ENCODE measurements around the gene LOXL1. TPM values are rescaled to one million over a fixed set of nuclear protein-coding genes. Genes with fewer than 3 reads are reported as not detected.

LOXL1 gene
- total RNA-seq, 1 donor from 2014 or later: 31.9 TPM

DNA sequence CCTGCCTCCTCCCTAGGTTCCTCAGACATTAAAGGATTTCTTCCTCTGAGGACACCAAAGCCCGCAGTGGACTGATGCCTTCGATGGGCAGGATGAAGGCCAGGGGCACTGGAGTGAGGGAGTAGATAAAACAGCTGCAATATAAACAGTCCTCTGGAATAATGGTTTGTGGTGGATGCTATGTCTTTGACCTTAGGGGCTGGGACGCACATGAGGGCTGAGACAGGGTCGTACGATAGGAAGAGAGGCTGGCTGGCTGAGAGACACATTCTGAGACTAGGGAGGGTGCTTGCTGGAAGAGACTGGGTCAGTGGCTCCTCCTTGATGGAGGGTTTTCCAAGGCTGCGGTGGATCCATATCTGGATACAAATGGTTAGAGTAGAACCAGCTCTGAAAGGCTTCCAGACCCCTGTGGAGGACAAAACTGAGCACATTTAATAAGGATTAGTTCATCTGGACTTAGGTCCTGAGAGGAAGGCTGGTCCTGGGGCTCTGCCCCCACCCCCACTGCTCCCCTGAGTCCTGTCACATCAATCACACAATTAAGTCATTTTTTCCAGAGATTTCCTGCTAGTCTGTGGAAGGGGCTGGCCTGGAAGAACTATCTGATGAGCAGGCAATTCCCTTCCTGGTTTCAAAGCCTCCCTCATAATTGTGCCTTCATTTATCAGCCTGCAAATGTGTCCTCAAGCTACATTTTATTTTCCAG, 37.1 kb upstream of the LOXL1 start:
- no peak overlapping the region for H3K27ac ChIP-seq (replicated peaks)
- no peaks in the 10 kb centered on the region for H3K4me1 ChIP-seq
- peaks cover 7% of the 10 kb centered on the region for H3K9me3 ChIP-seq (replicated peaks)
- no peak for DNase-seq
- peaks cover 9% of the 10 kb centered on the region for H3K27me3 ChIP-seq (ENCODE audit: low read depth)
- TF ChIP-seq, protein P1, sequence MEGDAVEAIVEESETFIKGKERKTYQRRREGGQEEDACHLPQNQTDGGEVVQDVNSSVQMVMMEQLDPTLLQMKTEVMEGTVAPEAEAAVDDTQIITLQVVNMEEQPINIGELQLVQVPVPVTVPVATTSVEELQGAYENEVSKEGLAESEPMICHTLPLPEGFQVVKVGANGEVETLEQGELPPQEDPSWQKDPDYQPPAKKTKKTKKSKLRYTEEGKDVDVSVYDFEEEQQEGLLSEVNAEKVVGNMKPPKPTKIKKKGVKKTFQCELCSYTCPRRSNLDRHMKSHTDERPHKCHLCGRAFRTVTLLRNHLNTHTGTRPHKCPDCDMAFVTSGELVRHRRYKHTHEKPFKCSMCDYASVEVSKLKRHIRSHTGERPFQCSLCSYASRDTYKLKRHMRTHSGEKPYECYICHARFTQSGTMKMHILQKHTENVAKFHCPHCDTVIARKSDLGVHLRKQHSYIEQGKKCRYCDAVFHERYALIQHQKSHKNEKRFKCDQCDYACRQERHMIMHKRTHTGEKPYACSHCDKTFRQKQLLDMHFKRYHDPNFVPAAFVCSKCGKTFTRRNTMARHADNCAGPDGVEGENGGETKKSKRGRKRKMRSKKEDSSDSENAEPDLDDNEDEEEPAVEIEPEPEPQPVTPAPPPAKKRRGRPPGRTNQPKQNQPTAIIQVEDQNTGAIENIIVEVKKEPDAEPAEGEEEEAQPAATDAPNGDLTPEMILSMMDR (IDR thresholded peaks at IDR 0.05; ENCODE audit: borderline replicate concordance): no peak
- H3K4me3 ChIP-seq: no peak overlapping the region
- intact Hi-C loops (cut with micrococcal nuclease): no loop called here
- H3K36me3 ChIP-seq: no peaks in the 10 kb centered on the region

DNA sequence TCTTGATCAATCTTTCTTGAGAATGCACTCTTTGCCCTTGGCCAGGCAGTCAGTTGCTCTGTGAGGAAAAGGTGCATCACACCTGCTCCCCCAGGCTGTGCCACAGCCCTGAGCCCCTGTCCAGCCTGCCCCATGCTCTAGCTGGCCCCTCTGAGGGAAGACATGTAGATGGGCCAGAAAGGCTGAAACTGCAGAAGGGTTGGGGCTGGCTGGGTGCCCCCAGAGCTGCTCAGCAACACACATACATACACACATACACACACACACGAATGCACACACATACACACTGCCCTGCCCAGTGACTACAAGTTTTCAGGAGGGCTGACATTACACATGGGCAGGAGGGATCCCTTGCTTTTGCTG, 36.5 kb upstream of the LOXL1 start:
- Histone ChIP-seq H3K36me3 (no peaks in the 10 kb centered on the region), H3K27me3 (ENCODE audit: low read depth) (peaks cover 8% of the 10 kb centered on the region), H3K4me1 (no peaks in the 10 kb centered on the region), H3K4me3 (no peak overlapping the region), H3K9me3 (replicated peaks) (peaks cover 7% of the 10 kb centered on the region), H3K27ac (replicated peaks) (no peak overlapping the region)
- DNase-seq: no peak
- intact Hi-C loops (cut with micrococcal nuclease): no loop called here
- TF ChIP-seq, protein P1 (IDR thresholded peaks at IDR 0.05; ENCODE audit: borderline replicate concordance): no peak

DNA sequence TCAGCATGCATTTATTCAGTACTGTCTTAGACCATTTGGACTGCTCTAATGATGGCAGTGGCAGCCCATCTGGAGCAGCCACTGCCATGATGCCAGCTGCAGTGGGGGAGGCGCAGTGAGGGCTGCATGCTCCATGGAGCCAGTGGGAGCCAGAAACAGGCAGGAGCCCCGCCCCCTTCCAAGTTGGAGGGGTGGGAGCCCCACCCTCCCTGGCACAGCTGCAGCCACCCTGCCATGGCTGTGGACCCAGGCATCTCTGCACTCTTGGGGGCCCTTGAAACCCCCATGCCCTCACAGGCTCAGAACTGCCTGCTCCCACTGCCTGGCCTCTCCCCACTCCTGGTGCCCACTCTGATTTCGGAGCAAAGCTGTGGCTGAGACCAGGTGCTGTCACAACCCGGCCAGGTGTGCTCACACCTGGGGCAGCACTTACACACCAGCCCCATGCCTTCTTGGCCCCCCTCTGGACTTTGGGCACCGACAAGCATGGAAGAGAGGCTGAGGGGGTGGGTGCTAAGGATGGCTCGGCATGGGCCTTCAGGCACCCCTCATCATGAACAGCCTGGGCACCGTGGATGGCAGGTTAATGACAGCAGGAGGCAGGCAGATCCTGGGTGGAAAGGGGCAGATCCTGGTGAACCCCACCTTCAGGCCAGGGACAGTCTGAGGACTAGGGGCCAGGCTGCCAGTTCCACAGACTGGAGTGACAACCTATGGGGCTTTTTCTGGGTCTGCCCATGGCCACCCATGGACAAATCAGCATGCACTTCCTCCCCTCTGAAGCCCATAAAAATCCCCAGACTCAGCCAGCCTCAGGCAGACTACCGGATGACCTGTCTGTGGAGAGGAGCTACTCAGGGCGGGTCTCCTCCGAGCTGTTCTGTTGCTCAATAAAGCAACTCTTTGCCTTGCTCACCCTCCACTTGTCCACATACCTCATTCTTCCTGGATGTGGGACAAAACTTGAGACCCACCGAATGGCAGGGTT, 34.6 kb upstream of the LOXL1 start:
- intact Hi-C loops (cut with micrococcal nuclease): no loop called here
- no peak overlapping the region for H3K4me3 ChIP-seq
- H3K9me3 ChIP-seq (replicated peaks): peaks cover 7% of the 10 kb centered on the region
- H3K36me3 ChIP-seq: no peaks in the 10 kb centered on the region
- H3K27ac ChIP-seq (replicated peaks): no peak overlapping the region
- H3K27me3 ChIP-seq (ENCODE audit: low read depth): peaks cover 8% of the 10 kb centered on the region
- TF ChIP-seq, protein P1 (IDR thresholded peaks at IDR 0.05; ENCODE audit: borderline replicate concordance): no peak
- no peak for DNase-seq
- no peaks in the 10 kb centered on the region for H3K4me1 ChIP-seq

DNA sequence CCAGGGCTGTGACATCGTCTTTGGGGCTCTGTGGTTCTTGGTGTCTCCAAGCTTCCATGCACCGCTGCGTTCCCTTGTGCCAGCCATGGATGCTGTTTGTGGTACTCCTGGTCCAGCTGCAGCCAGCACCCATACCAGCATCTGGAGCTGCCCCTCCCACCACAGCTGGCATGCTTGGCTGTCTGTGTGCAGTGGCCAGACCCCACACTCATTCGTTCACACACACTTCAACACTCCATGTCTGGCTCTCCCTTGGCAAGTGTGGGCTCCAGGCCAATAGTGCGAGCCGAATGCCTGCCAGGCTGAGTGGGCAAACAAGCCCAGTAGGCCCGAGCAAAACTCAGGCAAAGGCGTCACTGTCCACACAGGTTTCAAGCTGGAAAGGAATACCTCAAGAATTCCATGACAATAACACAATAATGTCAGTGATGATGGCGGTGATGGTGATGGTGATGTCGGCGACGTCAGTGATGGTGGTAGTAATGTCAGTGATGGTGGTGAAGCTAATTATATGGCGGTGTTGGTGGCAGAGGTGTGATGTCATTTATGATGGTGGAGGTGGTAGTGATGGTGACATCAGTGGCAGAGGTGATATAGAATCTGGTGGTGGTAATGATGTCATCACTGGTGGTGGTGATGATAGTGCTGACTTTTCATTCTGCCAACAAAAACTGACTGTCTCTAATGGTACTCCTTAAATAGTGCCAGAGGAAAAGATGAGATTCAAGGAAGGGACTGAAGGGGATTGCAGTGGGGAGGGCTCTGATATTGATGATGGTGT, 33.6 kb upstream of the LOXL1 start:
- H3K4me1 ChIP-seq: no peaks in the 10 kb centered on the region
- no peak for DNase-seq
- TF ChIP-seq, protein P1 (IDR thresholded peaks at IDR 0.05; ENCODE audit: borderline replicate concordance): no peak
- intact Hi-C loops (cut with micrococcal nuclease): no loop called here
- no peak overlapping the region for H3K27ac ChIP-seq (replicated peaks)
- peaks cover 7% of the 10 kb centered on the region for H3K9me3 ChIP-seq (replicated peaks)
- no peak overlapping the region for H3K4me3 ChIP-seq
- H3K27me3 ChIP-seq (ENCODE audit: low read depth): peaks cover 8% of the 10 kb centered on the region
- H3K36me3 ChIP-seq: no peaks in the 10 kb centered on the region

DNA sequence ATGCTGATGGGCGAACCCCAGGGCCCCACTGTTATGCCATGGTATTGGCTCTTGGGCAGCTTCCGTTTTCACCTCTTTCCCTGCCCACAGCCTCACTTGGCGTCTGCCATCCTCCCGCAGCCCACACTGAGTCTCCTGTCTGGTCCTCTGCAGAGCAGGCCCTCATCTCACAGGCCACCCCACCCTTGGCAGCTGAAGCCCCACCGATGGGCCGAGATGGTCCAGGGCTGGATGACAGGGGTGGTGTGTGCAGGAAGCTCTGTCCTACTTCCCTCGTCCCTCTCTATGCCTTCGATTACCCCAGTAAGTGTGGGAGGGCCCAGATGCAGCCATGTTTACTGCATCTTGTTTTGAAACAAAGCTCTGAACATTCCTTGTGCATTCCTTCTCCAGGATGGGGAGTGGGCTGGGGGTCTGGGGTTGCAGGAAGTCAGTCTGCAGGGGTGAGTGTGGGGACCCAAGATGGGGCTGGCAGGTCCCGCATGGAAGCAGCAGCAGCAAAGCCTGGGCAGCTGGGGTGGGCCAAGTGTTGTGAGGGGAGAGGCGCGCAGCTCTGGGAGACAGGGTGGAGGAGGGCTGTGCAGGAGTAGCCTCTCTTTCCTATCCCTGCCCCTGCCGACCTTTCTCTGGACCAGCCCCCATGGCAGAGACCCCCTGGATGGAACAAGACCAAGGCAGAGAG, 32.0 kb upstream of the LOXL1 start:
- H3K27me3 ChIP-seq (ENCODE audit: low read depth): peaks cover 8% of the 10 kb centered on the region
- DNase-seq: no peak
- no peaks in the 10 kb centered on the region for H3K36me3 ChIP-seq
- no peak overlapping the region for H3K27ac ChIP-seq (replicated peaks)
- intact Hi-C loops (cut with micrococcal nuclease): no loop called here
- peaks cover 7% of the 10 kb centered on the region for H3K9me3 ChIP-seq (replicated peaks)
- no peaks in the 10 kb centered on the region for H3K4me1 ChIP-seq
- H3K4me3 ChIP-seq: no peak overlapping the region
- TF ChIP-seq, protein P1 (IDR thresholded peaks at IDR 0.05; ENCODE audit: borderline replicate concordance): no peak

All from left ventricle myocardium inferior (tissue), 1 donor.